DND-41 (cell line): Measurements from ENCODE around the gene ARHGAP26.

Experiments used
- ATAC-seq: fragments of 200-7000 bp; cut with Tn5 transposase; 3 replicates; pipeline ENCODE4 v1.9.1; 2021; ENCODE audit warnings: low read depth; ENCODE audit not compliant: insufficient read depth
- DNase-seq: peaks from one replicate; pipeline ENCODE4 v3.0.0-alpha.2; 2020
- H2AFZ ChIP-seq: 2 replicates; pipeline ENCODE4 v1.6.0; 2012; ENCODE audit warnings: low read depth, low read length
- H3K27ac ChIP-seq: 2 replicates; pipeline ENCODE4 v1.5.1; 2012; ENCODE audit warnings: low read length, inconsistent platforms
- H3K27me3 ChIP-seq: fragments of 200-600 bp; sonication (generic); 2 replicates; pipeline ENCODE4 v1.6.0; 2012; ENCODE audit warnings: low read length, mild to moderate bottlenecking, inconsistent platforms; ENCODE audit not compliant: insufficient read depth, poor library complexity
- H3K36me3 ChIP-seq: 2 replicates; pipeline ENCODE4 v1.5.1; 2012; ENCODE audit warnings: low read length, inconsistent platforms; ENCODE audit not compliant: insufficient read depth
- H3K4me1 ChIP-seq: 2 replicates; pipeline ENCODE4 v1.5.1; 2012; ENCODE audit warnings: mild to moderate bottlenecking, low read length; ENCODE audit not compliant: insufficient read depth
- H3K4me2 ChIP-seq: 2 replicates; pipeline ENCODE4 v1.6.0; 2012; ENCODE audit warnings: mild to moderate bottlenecking, moderate library complexity, low read length, inconsistent platforms; ENCODE audit not compliant: insufficient read depth
- H3K4me3 ChIP-seq, 2 experiments: fragments of 200-600 bp in 1 of 2; shearing (Covaris generic) in 1 of 2; 2 replicates each; pipeline ENCODE4 v1.5.1; 2012 to 2016; ENCODE audit warnings: inconsistent platforms in 2 of 2, low read length in 2 of 2, mild to moderate bottlenecking in 2 of 2, low read depth in 1 of 2, moderate library complexity in 1 of 2
- H3K79me2 ChIP-seq: 2 replicates; pipeline ENCODE4 v1.6.0; 2012; ENCODE audit warnings: low read length, inconsistent platforms; ENCODE audit not compliant: insufficient read depth
- H3K9ac ChIP-seq: 2 replicates; pipeline ENCODE4 v1.6.0; 2012; ENCODE audit warnings: low read depth, mild to moderate bottlenecking, inconsistent platforms, low read length, moderate library complexity
- H3K9me3 ChIP-seq: 2 replicates; pipeline ENCODE4 v1.5.1; 2012; ENCODE audit warnings: low read length, moderate library complexity, mild to moderate bottlenecking, inconsistent platforms; ENCODE audit not compliant: insufficient read depth, severe bottlenecking
- H4K20me1 ChIP-seq: 2 replicates; pipeline ENCODE4 v1.6.0; 2012; ENCODE audit warnings: low read length; ENCODE audit not compliant: insufficient read depth
- EZH2 ChIP-seq: IDR thresholded peaks from 3 replicates; pipeline ENCODE4 v1.6.1; 2012; ENCODE audit warnings: borderline replicate concordance, low read depth, mild to moderate bottlenecking, moderate library complexity, low read length, inconsistent platforms; ENCODE audit not compliant: severe bottlenecking
- TF ChIP-seq, protein P1 (sequence below): IDR thresholded peaks from 2 replicates; pipeline ENCODE4 v1.5.1; 2012; ENCODE audit warnings: borderline replicate concordance, low read length, moderate library complexity, mild to moderate bottlenecking; ENCODE audit not compliant: poor library complexity, severe bottlenecking; ENCODE audit errors: extremely low read depth

ARHGAP26 gene

DNA sequence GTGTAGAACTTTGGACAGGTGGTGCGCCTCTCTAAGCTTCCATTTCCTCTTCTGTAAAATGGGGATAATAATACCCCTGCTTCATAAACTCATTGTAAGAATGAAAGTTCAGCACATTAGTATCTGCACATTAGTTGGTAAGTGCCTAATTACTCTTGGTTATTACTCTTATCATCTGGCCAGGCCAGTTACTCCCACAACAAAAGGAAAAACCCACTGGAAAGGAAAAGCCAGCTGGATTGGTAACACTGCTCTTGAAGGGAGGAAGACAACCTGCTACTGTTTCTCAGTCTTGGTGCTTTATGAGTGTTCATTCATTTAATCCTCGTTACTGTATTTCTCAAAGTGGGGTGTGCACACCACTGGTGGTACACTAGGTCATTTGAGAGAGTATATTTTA, 251.4 kb downstream of the ARHGAP26 start:
- no peak overlapping the region for H3K27ac ChIP-seq
- H3K27me3 ChIP-seq: no peaks in the 10 kb centered on the region
- no peaks in the 10 kb centered on the region for H3K79me2 ChIP-seq
- no peak overlapping the region for H3K4me2 ChIP-seq
- H3K4me1 ChIP-seq: no peaks in the 10 kb centered on the region
- no peak overlapping the region for H3K9ac ChIP-seq
- no peaks in the 10 kb centered on the region; the same call in 1 of the 2 replicates for H3K36me3 ChIP-seq
- H3K4me3 ChIP-seq: no peak overlapping the region
- H3K9me3 ChIP-seq: peaks cover 2% of the 10 kb centered on the region
- ATAC-seq (no peak), DNase-seq (no peak)
- H2AFZ ChIP-seq: no peak overlapping the region
- TF ChIP-seq, protein P1, sequence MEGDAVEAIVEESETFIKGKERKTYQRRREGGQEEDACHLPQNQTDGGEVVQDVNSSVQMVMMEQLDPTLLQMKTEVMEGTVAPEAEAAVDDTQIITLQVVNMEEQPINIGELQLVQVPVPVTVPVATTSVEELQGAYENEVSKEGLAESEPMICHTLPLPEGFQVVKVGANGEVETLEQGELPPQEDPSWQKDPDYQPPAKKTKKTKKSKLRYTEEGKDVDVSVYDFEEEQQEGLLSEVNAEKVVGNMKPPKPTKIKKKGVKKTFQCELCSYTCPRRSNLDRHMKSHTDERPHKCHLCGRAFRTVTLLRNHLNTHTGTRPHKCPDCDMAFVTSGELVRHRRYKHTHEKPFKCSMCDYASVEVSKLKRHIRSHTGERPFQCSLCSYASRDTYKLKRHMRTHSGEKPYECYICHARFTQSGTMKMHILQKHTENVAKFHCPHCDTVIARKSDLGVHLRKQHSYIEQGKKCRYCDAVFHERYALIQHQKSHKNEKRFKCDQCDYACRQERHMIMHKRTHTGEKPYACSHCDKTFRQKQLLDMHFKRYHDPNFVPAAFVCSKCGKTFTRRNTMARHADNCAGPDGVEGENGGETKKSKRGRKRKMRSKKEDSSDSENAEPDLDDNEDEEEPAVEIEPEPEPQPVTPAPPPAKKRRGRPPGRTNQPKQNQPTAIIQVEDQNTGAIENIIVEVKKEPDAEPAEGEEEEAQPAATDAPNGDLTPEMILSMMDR: no peak
- no peak for TF ChIP-seq EZH2
- H4K20me1 ChIP-seq: no peaks in the 10 kb centered on the region

DNA sequence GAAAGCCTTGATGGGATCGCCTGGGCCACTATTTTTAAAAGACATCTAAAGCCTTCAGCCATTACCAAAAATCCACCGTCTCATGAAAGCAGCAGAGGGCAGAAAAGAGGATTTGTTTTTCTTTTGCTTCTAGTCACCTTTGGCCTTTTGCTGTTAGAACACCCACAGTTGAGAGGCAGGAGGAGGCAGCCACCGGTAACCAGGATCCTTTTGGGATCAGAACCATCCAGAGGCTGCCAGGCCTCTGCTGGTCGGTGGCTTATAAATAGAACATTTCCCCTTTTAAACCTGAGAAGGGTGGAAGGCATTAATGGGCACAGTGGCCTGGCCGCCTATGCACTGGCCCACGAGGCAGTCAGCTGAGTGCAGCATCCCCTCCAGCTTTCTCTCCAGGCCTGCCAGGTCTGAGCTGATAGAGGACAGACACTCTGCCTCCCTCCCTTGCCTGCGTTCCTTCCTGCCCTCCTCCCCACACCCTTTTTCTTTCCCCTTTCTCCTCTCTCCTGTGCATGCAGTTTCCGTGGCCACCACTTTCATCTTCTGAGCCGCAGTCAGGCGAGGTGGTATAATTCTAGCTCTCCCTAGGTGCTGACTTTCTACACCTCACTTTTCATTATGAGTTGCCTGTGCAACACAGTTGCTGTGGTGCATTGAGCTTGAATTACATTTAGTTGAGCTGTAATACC, 253.4 kb downstream of the ARHGAP26 start:
- H3K4me1 ChIP-seq: no peaks in the 10 kb centered on the region
- H3K79me2 ChIP-seq: no peaks in the 10 kb centered on the region
- no peak overlapping the region for H2AFZ ChIP-seq
- H3K4me2 ChIP-seq: no peak overlapping the region
- no peak overlapping the region for H3K27ac ChIP-seq
- no peak overlapping the region for H3K4me3 ChIP-seq
- no peaks in the 10 kb centered on the region for H3K27me3 ChIP-seq
- no peaks in the 10 kb centered on the region; the same call in 1 of the 2 replicates for H3K36me3 ChIP-seq
- H3K9ac ChIP-seq: no peak overlapping the region
- no peaks in the 10 kb centered on the region for H3K9me3 ChIP-seq
- no peak for DNase-seq
- TF ChIP-seq, protein P1: no peak
- TF ChIP-seq EZH2: no peak
- no peaks in the 10 kb centered on the region for H4K20me1 ChIP-seq
- ATAC-seq: 0 out of 3 replicates have a peak, but pooled peaks have one; percentile 17

DNA sequence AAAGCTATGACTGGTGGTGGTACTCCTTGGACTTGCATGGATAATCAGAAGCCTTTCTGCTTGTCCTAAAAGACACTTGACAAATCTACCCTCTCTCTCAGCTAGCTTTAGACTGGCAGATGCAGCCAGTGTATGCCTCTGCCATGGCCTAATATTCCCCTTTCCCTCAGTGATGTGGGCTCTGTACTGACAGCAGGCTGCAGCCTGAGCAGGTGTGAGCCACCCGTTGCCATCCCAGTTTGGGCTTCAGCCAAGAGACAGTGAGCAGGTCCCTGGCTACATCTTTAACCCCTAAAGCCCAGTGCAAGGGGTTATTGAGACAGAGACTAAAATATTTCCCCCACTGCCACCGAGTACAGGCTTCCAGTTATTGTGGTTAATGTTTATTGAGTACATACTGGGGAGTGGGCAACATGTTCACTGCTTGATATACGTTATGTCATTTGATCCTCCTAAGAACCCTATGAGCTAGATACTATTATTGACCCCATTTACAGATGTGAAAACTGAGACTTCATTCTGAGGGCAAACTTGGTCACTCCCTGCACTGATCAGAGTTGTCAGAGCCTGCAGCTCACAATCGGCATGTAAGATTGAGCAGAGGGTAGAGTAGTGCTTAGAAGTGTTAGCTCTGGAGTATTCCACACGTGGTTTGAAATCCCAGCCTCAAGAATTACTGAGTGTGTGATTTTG, 254.2 kb downstream of the ARHGAP26 start:
- Histone ChIP-seq H2AFZ (no peak overlapping the region), H3K27me3 (no peaks in the 10 kb centered on the region), H3K9ac (no peak overlapping the region), H3K4me1 (no peaks in the 10 kb centered on the region), H4K20me1 (no peaks in the 10 kb centered on the region), H3K36me3 (no peaks in the 10 kb centered on the region; the same call in 1 of the 2 replicates), H3K4me3 (no peak overlapping the region), H3K4me2 (no peak overlapping the region), H3K27ac (no peak overlapping the region), H3K79me2 (no peaks in the 10 kb centered on the region), H3K9me3 (no peaks in the 10 kb centered on the region)
- no peak for DNase-seq
- ATAC-seq: peak; percentile 59
- TF ChIP-seq, protein P1: no peak
- TF ChIP-seq EZH2: no peak
